ENCODE data around the gene MCRS1.
A peak's percentile ranks its signal among the peaks of the same experiment; 100 is the strongest.
"Not testable (repeated sequence)": the region's sequence is repeated elsewhere in the genome, so short reads cannot be mapped to it uniquely, and the experiment has no call there.

The MCRS1 gene

DNA sequence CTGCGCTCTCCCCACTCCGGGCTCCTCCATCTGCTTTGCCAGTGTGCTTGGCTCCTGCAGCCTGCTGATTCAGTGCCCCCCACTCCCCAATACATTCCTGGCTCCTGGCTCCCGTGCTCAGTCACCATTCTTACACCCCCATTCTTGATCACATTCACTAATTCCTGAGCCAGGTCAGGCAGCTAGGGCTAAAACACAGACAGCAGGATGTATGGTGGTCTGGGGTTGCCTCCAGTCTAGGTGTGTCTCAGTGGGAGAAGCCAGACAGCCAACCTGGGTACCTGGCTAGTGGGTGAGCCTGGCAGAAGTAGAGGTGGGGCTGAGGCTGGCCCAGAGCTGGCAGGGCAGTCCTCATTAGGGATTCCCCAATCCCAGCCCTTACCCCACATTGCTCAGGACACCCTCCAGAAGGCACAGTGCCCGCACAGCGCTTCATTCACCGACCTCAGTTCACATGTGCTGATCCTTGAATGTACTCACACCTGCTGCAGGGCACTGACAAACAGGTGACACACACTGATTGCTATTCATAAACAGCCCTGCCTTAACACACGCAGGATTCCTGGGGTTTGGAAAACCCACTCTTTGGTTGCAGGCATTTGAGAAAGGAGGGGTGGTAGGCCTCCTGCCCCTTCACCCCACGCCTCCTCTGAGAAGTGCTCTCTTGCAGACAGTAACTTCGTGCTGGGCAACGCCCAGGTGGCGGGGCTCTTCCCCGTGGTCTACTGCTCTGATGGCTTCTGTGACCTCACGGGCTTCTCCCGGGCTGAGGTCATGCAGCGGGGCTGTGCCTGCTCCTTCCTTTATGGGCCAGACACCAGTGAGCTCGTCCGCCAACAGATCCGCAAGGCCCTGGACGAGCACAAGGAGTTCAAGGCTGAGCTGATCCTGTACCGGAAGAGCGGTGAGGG is 27.5 kb downstream of the MCRS1 start:
- no peak for DNase-seq (ENCODE audit: low read depth in 2 of 2)

DNA sequence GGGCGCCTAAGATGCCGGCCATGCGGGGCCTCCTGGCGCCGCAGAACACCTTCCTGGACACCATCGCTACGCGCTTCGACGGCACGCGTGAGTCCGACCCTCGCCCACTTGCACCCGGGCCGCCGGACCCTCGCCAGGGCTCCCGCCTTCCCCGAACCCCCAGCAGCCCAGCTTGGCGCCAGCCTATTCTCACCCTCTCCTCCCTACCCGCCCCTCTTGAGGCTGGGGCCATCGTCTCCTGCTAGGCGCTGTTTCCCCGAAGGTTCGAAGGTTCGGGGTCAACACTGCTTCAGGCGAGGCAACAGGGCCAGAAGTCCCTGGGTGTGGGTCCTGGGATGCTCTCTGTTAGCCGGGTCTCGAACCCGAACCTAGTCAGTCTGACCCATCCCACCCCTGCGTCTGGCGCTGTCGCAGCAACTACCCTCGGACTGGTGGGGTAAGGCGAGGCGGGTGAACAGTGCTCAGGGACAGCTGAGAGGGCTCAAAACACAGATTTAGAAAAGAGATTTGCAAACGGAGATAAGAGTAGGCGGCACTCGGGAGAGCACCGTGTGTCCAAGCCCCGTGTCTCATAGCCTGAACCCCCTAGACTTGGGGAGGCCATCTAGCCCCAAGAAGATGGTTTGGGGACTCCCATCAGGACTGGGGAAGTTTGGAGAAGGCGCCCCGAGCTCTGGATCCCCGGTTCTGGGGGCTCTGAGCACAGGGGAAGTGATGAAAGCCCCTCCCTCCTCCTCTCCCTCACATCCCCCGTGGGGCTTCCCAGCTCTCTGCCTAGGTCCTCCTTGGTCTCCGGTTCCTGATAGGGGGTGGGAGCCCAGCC is 28.3 kb downstream of the MCRS1 start:
- DNase-seq (ENCODE audit: low read depth in 2 of 2) = no peak

- peak; percentile 62 to 72 for DNase-seq (ENCODE audit: low read depth in 2 of 2)
These were observed 29.2 kb downstream of the MCRS1 start, which contains the start of gene KCNH3 for GRCh38 chr12:49538510-49539403. Gene KCNH3, plus strand, starts transcription at chr12:49539030. Its CDS starts 387 bp downstream, at chr12:49539417.

DNA sequence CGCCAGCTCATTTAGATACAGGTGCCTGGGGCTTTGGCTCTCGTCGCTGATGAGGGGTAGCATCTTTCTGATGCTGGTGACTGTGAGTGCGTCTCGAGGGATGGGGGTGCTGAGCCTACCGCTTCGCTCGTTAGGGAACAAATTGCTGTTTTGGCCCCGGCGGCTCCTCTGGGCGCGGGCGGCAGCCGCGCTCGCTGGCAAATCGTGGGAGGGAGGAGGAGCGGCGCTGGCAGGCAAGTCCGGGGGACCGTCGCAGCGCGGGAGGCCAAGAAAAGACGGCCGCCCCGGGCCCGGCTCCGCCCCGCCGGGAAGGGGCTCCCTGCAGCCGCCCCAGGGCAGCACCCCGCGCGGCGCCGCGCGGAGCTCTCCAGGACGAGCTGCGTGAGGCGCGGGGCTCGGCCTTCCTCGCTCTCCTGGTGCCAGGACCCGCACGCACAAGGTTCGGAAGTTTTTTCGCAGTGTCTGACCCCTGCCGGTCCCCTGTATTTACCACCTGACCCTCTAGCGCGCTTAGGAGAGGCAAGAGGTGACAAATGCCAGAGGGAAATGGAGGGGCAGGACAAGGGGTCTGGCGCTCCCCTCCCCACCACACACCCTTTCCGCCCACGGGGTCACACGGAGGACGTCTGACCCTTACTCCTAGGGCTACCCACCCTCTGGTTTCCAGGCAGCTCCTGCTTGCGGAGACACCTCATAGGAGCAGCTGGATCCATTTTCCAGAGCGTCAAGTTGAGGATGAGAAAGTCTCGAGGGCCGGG is 30.0 kb downstream of the MCRS1 start:
- peak in 1 of 2 donors; percentile 19 for DNase-seq (ENCODE audit: low read depth in 2 of 2)

DNA sequence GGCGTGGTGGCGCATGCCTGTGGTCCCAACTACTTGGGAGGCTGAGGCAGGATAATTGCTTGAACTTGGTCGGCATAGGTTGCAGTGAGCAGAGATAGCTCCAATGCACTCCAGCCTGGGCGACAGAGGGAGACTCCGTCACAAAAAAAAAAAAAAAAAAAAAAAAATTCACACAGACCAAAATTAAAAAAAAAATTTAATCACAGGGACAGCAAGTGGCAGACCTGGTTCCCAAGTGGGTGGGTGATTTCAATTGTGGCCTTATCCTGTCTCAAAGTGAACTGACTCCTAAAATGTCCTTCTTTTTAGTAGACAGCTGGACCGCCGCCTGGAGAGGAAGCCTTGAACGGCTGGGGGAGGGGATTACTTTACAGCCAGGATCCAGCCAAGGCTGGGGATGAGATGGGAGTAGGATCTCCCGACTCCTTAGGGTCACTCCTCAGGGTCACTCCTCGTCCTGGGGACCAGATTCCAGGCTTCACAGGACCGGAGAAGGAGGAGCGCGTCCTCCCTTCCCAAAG is 30.7 kb downstream of the MCRS1 start:
- no peak for DNase-seq (ENCODE audit: low read depth in 2 of 2)

- no peak for DNase-seq (ENCODE audit: low read depth in 2 of 2)
These were observed 31.3 kb downstream of the MCRS1 start for GRCh38 chr12:49536526-49537071.

DNA sequence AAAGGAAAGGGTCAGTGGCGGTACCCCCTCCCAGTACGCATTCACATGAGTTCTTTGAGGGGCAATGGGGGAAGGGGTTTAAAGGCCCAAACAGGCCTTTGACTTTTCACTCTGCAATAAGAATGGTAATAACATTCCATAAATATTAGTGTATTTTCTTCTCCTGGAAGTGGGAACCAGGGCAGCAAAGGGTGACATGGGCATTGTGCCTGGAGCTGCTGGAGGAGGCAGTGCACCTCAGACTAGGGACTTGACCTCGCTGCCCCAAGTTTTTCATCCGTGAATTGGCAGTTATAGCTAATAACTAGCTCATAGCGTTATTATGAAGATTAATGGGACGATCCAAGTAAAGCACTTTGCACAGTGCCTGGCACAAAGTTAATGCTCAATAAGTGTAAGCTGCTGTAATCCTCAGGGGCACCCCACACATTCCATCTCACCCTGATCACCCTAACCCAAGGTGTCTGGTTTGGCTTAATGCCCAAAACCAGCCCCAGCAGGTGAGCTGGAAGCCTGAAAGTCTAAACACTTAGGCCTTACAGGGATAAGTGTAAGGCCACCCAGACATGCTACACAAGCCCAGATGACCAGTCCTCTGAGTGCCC is 31.9 kb downstream of the MCRS1 start:
- no peak for DNase-seq (ENCODE audit: low read depth in 2 of 2)

- no peak for DNase-seq (ENCODE audit: low read depth in 2 of 2)
These were observed 33.1 kb downstream of the MCRS1 start for GRCh38 chr12:49534731-49535278.

DNA sequence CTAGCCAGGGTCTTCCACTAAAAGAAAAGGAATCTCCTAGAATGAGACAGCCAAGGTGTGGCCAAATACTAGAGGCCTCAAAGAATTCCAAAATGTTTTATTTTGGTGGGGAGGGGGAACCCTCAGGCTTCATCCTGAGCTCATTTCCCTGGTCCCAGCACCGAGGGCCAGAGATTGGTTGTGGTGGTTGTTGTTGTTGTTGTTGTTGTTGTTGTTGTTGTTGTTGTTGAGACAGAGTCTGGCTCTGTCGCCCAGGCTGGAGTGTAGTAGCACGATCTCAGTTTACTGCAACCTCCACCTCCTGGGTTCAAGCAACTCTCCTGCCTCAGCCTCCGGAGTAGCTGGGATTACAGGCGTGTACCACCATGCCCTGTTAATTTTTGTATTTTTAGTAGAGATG is 33.8 kb downstream of the MCRS1 start:
- DNase-seq (ENCODE audit: low read depth in 2 of 2) = not testable (repeated sequence)

GRCh38 chr12:49533331-49533730 is 34.6 kb downstream of the MCRS1 start:
- DNase-seq (ENCODE audit: low read depth in 2 of 2) = no peak

DNA sequence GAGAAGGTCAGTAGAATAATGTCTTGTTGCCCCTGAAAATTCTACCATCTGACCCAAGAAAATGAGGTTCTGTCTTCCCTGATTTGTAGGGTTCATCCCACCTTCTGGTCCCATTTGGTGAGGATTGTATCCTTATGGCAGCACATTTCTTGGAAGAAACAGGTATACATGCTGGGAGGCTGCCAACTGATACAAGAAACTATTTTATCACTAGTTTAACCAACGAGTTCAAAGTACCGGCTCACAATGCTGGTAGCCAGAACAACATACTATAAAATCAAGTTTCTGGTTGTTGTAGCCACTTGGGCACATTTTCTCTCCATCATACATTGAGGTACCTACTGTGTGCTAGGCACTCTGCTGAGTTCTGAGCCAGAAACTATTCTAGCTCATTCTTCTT is 36.2 kb downstream of the MCRS1 start:
- no peak for DNase-seq (ENCODE audit: low read depth in 2 of 2)

DNA sequence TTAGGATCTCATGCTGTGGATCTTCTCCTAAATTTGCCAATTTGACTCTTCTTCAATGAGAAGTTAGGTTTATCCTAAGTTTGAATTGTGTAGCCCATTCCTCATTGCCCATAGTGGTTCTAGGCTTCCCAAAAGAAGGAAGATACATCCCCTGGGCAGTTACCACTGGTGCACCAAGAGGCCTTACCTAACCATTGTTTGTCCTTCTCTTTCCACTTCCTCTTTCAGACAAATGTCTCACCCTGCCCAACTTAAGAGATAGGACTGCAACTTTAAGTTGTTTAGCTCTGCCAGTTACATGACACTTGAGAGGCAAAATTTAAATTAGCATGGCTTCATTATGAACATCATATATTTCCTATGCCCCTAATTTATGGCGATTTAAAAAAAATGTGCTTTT is 38.5 kb downstream of the MCRS1 start:
- DNase-seq (ENCODE audit: low read depth in 2 of 2) = no peak

DNA sequence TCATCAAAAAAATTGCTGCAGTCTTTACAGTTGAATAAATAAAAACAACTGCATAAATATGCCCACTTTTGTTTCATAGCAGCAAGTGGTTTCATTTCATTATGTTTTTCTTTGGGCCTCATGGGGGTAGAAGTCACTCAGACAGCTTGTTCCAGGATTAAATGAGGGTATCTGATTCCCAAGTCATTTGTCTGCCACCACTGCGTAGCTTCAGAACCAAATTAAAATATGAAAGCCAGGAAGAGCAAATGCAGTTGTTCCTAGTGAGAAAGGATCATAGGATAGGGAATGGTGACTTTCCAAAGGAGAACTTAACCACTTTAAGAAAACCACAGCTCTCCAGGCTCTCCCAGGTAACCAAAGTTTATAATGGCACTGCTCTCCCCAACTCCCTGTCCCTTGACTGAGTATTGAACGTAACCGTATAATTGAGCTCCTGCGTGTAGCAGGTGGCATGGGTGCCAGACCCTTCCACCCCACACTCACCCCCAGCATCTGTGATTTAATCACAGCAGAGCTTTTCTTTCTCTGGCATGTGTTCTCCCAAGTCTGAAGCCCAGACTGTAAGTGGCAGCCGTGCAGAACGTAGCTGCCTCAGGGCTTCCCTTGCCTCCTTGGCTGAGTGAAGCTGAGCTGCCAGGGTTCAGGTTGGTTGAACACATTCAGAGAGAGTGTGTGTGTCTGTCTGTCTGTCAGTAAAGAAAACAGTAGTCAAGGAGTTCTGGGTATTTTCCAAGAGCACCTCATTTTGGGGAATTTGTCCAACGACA is 40.4 kb downstream of the MCRS1 start:
- no peak for DNase-seq (ENCODE audit: low read depth in 2 of 2)

GRCh38 chr12:49525942-49526341 is 42.0 kb downstream of the MCRS1 start:
- DNase-seq (ENCODE audit: low read depth in 2 of 2) = no peak

DNA sequence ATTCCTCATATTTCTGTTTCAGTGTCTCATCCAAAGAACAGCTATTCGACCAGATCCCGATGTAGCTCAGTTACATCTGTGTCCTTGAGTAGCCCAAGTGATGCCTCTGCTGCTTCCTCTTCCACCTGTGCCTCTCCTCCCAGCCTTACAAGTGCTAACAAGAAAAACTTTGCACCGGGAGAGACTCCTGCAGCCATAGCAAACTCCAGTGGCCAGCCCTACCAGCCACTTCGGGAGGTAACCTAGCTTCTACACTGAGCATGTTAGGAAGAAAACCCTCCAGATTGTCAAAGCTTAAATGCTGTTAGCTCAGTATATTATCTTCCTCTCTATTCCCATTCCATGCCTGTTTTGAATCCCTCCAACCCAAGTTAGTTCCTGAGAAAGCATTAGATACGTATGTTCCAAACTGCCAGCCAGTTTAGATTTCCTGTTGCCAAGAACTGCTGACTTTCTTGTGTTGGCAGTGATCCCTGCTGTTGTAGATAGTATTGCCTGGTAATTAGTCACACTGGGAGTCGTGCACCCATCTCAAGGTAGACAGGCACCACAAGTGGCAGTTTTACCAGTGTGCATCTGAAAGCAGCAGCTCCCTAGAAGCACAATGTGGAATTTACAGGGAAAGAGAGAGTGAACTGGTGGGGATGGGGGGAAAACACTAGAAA is 43.1 kb downstream of the MCRS1 start:
- DNase-seq (ENCODE audit: low read depth in 2 of 2) = no peak

DNA sequence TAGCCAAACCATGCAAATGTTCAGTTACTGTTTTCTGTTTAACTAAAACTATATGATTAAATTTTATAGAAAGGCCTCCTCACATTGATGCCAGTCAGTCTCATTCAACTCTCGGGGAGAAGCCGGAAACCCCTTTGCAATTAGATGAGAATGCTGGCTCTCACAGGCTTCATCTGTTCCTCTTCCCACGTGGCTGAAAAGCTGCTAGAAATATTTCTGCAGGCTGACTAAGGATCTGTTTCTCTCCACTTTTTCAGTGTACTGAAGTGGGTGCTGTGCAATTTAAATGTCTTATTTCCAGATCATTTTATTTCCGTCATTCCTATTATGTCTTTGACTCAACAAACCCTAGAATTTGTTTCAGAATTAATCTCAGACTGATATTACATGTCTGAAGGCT is 46.6 kb downstream of the MCRS1 start:
- DNase-seq (ENCODE audit: low read depth in 2 of 2) = no peak

DNA sequence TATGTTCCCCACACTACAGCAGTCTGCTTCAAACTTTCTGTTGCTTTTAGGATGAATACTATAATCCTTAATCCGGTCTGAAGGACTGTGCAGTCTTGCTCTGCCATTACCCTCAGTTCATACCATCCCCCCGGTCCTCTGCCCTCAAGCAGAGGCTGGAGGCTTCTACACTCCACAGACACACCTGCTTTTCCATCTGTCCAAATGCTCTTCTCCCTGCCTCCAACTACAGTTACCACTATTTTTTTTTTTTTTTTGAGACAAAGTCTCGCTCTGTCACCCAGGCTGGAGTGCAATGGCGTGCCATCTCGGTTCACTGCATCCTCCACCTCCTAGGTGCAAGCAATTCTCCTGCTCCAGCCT is 48.4 kb downstream of the MCRS1 start:
- no peak for DNase-seq (ENCODE audit: low read depth in 2 of 2)

DNA sequence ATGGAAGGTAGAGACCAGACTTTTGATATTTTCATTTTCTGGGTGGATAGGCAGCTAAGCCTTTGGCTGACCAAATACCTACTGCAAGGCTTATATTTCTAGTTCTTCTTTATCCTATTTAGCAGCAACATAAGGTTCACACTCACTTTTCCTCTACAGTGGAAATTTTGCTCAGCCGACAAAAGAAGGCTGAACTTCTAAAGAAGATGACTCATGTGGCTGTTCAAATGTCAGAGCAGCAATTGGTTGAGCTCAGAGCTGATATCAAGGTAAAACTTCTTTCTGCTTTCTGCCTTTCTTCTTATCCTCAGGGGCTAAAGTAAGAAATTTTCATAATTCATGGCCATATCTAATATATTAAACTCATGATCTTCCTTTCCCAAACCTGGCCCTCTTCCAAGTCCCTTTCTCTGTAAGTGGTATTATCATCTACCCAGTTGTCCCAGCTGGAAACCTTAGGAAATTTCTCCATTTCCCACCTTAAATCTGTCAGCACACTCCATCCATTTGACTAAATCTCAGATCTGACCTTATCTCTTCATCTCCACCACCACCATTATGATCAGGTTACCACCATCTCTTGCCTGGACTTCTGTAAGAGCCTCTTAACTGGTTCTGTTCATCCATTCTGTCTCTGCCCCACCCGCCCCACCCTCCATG is 48.9 kb downstream of the MCRS1 start:
- DNase-seq (ENCODE audit: low read depth in 2 of 2) = no peak
